Endodermal cell (in vitro differentiated cells): ENCODE data around the gene RAB11B. TPM values are rescaled to one million over a fixed set of nuclear protein-coding genes. Genes with fewer than 3 reads are reported as not detected.

Experiments
- DNase-seq: peaks from one replicate; pipeline ENCODE4 v3.0.0-alpha.2; 2017
- H3K27ac ChIP-seq: 2 replicates; pipeline ENCODE4 v1.5.1; 2013; ENCODE audit warnings: mild to moderate bottlenecking, low read depth, low read length, moderate library complexity
- H3K27me3 ChIP-seq: 2 replicates; pipeline ENCODE4 v1.6.1; 2013; ENCODE audit warnings: mild to moderate bottlenecking, low read length, moderate library complexity; ENCODE audit not compliant: insufficient read depth, control insufficient read depth, poor library complexity, severe bottlenecking
- H3K36me3 ChIP-seq: 2 replicates; pipeline ENCODE4 v1.7.0; 2013; ENCODE audit warnings: mild to moderate bottlenecking, low read length, moderate library complexity; ENCODE audit not compliant: control insufficient read depth, insufficient read depth
- H3K4me1 ChIP-seq: one replicate; pipeline ENCODE4 v1.7.0; 2013; ENCODE audit warnings: low read length; ENCODE audit not compliant: control insufficient read depth, insufficient read depth
- H3K4me3 ChIP-seq: 2 replicates; pipeline ENCODE4 v1.5.1; 2013; ENCODE audit warnings: mild to moderate bottlenecking, low read length, moderate library complexity
- H3K9ac ChIP-seq: 2 replicates; pipeline ENCODE4 v1.6.1; 2013; ENCODE audit warnings: mild to moderate bottlenecking, low read length, moderate library complexity; ENCODE audit not compliant: poor library complexity, severe bottlenecking; ENCODE audit errors: extremely low read depth
- H3K9me3 ChIP-seq: 2 replicates; pipeline ENCODE4 v1.6.1; 2013; ENCODE audit warnings: mild to moderate bottlenecking, low read length, moderate library complexity; ENCODE audit not compliant: control insufficient read depth
- H3K27ac Mint-ChIP-seq: 2 replicates; pipeline ENCODE4 v1.8.0; 2020; ENCODE audit warnings: mixed read lengths
- H3K27me3 Mint-ChIP-seq: 2 replicates; pipeline ENCODE4 v1.8.0; 2021; ENCODE audit warnings: mild to moderate bottlenecking, mixed read lengths; ENCODE audit not compliant: insufficient read depth
- H3K36me3 Mint-ChIP-seq: 2 replicates; pipeline ENCODE4 v1.8.0; 2020; ENCODE audit warnings: low read depth, mixed read lengths
- H3K4me1 Mint-ChIP-seq: 2 replicates; pipeline ENCODE4 v1.8.0; 2020; ENCODE audit warnings: mixed read lengths
- H3K4me3 Mint-ChIP-seq: 2 replicates; pipeline ENCODE4 v1.8.0; 2020; ENCODE audit warnings: mild to moderate bottlenecking, moderate library complexity, mixed read lengths
- H3K9me3 Mint-ChIP-seq: 2 replicates; pipeline ENCODE4 v1.8.0; 2020; ENCODE audit warnings: mild to moderate bottlenecking, mixed read lengths
- WGBS, 2 experiments: methylation state at CpG; one replicate each; pipeline versions ENCODE4 v1.1.5 to v1.1.7; 2013; ENCODE audit warnings: missing lambda C conversion rate in 2 of 2, mixed read lengths in 1 of 2; ENCODE audit not compliant: insufficient coverage in 1 of 2, insufficient read length in 1 of 2; 5-methylcytosine and 5-hydroxymethylcytosine counted together
- total RNA-seq, 2 donors: library from RNA; stranded (reverse); fragmentation: NEBNext Ultra II Directional in 1 of 2; extraction: Animal tissue kit (Norgen Biotek cat#: 25700) in 1 of 2; gene quantifications; 2 replicates in 1 of 2; 3 replicates in 1 of 2; pipeline ENCODE4 v1.2.1, GENCODE V29; 2021
- TF ChIP-seq, protein P1 (sequence below): fragments of 200-600 bp; sonication (generic); conservative IDR thresholded peaks from 2 replicates; pipeline ENCODE4 v1.5.0; 2021; ENCODE audit warnings: antibody characterized with exemption, mild to moderate bottlenecking

RAB11B gene
- total RNA-seq, 2 donors from 2014 or later, result 137 to 146 TPM

- Mint-ChIP-seq H3K4me1 (peaks cover 8% of the 10 kb centered on the region), H3K27ac (no peak overlapping the region), H3K4me3 (no peak overlapping the region), H3K36me3 (peaks cover 19% of the 10 kb centered on the region), H3K9me3 (no peaks in the 10 kb centered on the region), H3K27me3 (no peaks in the 10 kb centered on the region)
- H3K36me3 ChIP-seq, result peaks cover 3% of the 10 kb centered on the region
- TF ChIP-seq, protein P1, sequence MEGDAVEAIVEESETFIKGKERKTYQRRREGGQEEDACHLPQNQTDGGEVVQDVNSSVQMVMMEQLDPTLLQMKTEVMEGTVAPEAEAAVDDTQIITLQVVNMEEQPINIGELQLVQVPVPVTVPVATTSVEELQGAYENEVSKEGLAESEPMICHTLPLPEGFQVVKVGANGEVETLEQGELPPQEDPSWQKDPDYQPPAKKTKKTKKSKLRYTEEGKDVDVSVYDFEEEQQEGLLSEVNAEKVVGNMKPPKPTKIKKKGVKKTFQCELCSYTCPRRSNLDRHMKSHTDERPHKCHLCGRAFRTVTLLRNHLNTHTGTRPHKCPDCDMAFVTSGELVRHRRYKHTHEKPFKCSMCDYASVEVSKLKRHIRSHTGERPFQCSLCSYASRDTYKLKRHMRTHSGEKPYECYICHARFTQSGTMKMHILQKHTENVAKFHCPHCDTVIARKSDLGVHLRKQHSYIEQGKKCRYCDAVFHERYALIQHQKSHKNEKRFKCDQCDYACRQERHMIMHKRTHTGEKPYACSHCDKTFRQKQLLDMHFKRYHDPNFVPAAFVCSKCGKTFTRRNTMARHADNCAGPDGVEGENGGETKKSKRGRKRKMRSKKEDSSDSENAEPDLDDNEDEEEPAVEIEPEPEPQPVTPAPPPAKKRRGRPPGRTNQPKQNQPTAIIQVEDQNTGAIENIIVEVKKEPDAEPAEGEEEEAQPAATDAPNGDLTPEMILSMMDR, result no peak
- H3K9me3 ChIP-seq, result no peaks in the 10 kb centered on the region
- no peak for DNase-seq
- 67 to 100% methylated on average over 3 to 8 of the region's 8 CpGs for WGBS, 2 experiments
- no peak overlapping the region for H3K4me3 ChIP-seq
- H3K9ac ChIP-seq, result no peak overlapping the region
- peaks cover 11% of the 10 kb centered on the region for H3K4me1 ChIP-seq
- H3K27me3 ChIP-seq, result no peaks in the 10 kb centered on the region
- H3K27ac ChIP-seq, result no peak overlapping the region
These were observed 3.2 kb downstream of the RAB11B start for GRCh38 chr19:8393192-8393870.

DNA sequence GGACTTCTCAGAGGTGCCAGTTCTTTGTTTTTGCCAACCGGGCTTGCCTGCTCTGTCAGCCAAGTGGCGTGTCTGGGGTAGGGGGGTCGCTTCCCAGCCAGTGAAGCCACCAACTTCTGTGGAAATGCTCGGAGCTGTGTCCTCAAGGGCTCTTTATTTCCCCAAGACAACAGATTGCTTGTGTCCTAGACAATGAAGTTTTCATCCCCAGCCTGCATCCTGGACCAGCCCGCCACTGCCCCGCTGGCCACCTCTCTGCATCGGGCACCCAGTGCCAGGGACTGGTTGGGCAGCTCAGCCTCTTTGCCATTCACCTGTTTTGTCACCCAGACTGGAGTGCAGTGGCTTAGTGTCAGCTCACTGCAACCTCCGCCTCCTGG is 3.7 kb downstream of the RAB11B start:
- H3K9ac ChIP-seq, result no peak overlapping the region
- TF ChIP-seq, protein P1, result no peak

DNA sequence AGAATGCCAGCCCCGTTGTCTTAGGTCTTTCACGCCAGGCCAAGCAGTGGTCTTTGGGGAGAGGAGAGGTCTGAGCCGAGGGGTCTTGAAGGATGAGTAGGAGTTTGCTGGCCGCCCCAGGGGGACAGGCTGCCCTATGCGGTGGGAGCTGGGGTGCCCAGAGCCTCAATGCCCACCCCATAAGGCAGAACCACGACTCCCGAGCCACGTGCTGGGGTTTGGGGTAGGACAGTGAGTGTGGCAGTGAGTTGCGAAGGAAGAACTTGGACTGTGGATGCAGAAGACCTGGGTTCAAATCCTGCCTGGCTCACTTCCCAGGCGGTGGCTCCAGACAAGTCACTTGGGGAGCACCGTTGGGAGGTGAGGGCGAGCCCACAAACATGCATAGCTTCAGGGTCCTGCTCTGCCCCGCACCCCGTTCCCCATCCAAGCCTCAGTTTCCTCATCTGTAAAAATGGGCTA is 5.5 kb downstream of the RAB11B start:
- peaks cover 8% of the 10 kb centered on the region for H3K4me1 Mint-ChIP-seq
- H3K9me3 Mint-ChIP-seq, result no peaks in the 10 kb centered on the region
- H3K27me3 Mint-ChIP-seq, result no peaks in the 10 kb centered on the region

More for the DNA sequence above, 3.7 kb downstream of the RAB11B start:
- no peak for DNase-seq
- peaks cover 11% of the 10 kb centered on the region for H3K4me1 ChIP-seq
- Mint-ChIP-seq H3K9me3 (no peaks in the 10 kb centered on the region), H3K4me1 (peaks cover 8% of the 10 kb centered on the region), H3K36me3 (peaks cover 22% of the 10 kb centered on the region), H3K27me3 (no peaks in the 10 kb centered on the region), H3K27ac (no peak overlapping the region), H3K4me3 (no peak overlapping the region)
- H3K27me3 ChIP-seq, result no peaks in the 10 kb centered on the region
- no peak overlapping the region for H3K27ac ChIP-seq
- 97 to 100% methylated on average over 5 to 8 of the region's 8 CpGs for WGBS, 2 experiments
- no peaks in the 10 kb centered on the region for H3K9me3 ChIP-seq
- H3K36me3 ChIP-seq, result peaks cover 3% of the 10 kb centered on the region
- H3K4me3 ChIP-seq, result no peak overlapping the region

More for the DNA sequence above, 5.5 kb downstream of the RAB11B start:
- no peak for DNase-seq
- 86 to 88% methylated on average over 12 to 14 of the region's 14 CpGs for WGBS, 2 experiments
- Mint-ChIP-seq H3K4me3 (no peak overlapping the region), H3K27ac (no peak overlapping the region), H3K36me3 (peaks cover 37% of the 10 kb centered on the region)
- TF ChIP-seq, protein P1, result no peak
- Histone ChIP-seq H3K36me3 (peaks cover 16% of the 10 kb centered on the region), H3K4me1 (peaks cover 11% of the 10 kb centered on the region), H3K9ac (no peak overlapping the region), H3K4me3 (no peak overlapping the region), H3K27me3 (no peaks in the 10 kb centered on the region), H3K9me3 (no peaks in the 10 kb centered on the region), H3K27ac (no peak overlapping the region)
